Body of pancreas (tissue), 4 donors: ENCODE data around the gene NCAPD3.

ENCODE experiments used
- POLR2A ChIP-seq, 3 donors: fragments of 450-650 bp; IDR thresholded peaks; one replicate each; pipeline ENCODE4 v1.6.1; 2016; ENCODE audit warnings: antibody characterized with exemption in 3 of 3, mild to moderate bottlenecking in 2 of 3
- TF ChIP-seq, protein P1 (sequence below), 7 experiments: fragments of 450-650 bp in 4 of 7; fragments of 200-600 bp in 3 of 7; sonication (generic) in 3 of 7; IDR thresholded peaks; one replicate each; pipeline ENCODE4 v1.5.1; 2016 to 2019; ENCODE audit warnings: antibody characterized with exemption in 7 of 7

DNA sequence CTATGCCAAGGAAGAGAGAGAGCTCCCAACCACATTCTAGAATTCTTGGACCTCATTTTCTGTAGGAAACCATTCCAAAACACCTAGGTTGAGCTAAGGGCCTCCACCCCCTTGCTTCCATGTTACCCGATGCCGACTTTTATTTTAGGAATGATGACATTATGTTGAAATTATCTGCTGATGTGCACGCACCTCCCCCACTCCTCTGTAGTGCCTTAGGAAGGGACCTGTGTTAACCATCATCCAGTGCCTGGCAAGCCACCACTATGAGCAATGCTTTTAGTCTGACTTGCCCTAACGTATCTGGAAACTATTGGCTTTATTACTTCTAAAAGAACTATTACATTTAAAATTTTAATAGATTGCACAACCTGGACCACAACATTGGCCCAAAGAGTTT, 42.1 kb downstream of the NCAPD3 start:
- TF ChIP-seq, protein P1, sequence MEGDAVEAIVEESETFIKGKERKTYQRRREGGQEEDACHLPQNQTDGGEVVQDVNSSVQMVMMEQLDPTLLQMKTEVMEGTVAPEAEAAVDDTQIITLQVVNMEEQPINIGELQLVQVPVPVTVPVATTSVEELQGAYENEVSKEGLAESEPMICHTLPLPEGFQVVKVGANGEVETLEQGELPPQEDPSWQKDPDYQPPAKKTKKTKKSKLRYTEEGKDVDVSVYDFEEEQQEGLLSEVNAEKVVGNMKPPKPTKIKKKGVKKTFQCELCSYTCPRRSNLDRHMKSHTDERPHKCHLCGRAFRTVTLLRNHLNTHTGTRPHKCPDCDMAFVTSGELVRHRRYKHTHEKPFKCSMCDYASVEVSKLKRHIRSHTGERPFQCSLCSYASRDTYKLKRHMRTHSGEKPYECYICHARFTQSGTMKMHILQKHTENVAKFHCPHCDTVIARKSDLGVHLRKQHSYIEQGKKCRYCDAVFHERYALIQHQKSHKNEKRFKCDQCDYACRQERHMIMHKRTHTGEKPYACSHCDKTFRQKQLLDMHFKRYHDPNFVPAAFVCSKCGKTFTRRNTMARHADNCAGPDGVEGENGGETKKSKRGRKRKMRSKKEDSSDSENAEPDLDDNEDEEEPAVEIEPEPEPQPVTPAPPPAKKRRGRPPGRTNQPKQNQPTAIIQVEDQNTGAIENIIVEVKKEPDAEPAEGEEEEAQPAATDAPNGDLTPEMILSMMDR (IDR thresholded peaks at IDR 0.05) = no peak
- no peak for TF ChIP-seq POLR2A (IDR thresholded peaks at IDR 0.05)
